Gastrocnemius medialis (tissue), 4 donors: ENCODE measurements around the gene ABCG4.

Experiments used
- POLR2A ChIP-seq, 2 donors: fragments of 450-650 bp; IDR thresholded peaks; one replicate each; pipeline ENCODE4 v1.6.1; 2017; ENCODE audit warnings: antibody characterized with exemption in 2 of 2, mild to moderate bottlenecking in 2 of 2, moderate library complexity in 2 of 2
- TF ChIP-seq, protein P1 (sequence below), 5 experiments: fragments of 450-650 bp in 3 of 5; fragments of 200-600 bp in 2 of 5; sonication (generic) in 2 of 5; IDR thresholded peaks in 4 of 5; conservative IDR thresholded peaks in 1 of 5; 1 replicate in 4 of 5; 2 replicates in 1 of 5; pipeline ENCODE4 v1.5.1; 2016 to 2019; ENCODE audit warnings: antibody characterized with exemption in 5 of 5, mild to moderate bottlenecking in 3 of 5, moderate library complexity in 3 of 5

DNA sequence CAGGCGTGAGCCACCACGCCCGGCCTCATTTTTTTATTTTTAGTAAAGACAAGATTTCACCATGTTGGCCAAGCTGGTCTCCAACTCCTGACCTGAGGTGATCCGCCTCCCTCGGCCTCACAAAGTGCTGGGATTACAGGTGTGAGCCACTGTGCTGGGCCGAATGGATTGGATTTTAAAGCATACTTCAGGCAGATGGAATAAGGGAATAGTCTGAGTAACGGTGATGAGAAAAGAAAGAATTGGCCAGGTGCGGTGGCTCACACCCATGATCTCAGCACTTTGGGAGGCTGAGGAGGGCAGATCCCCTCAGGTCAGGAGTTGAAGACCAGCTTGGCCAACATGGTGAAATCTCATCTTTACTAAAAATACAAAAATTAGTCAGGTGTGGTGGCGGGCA is 55.2 kb downstream of the ABCG4 start:
- TF ChIP-seq POLR2A (IDR thresholded peaks at IDR 0.05) = no peak
- TF ChIP-seq, protein P1, sequence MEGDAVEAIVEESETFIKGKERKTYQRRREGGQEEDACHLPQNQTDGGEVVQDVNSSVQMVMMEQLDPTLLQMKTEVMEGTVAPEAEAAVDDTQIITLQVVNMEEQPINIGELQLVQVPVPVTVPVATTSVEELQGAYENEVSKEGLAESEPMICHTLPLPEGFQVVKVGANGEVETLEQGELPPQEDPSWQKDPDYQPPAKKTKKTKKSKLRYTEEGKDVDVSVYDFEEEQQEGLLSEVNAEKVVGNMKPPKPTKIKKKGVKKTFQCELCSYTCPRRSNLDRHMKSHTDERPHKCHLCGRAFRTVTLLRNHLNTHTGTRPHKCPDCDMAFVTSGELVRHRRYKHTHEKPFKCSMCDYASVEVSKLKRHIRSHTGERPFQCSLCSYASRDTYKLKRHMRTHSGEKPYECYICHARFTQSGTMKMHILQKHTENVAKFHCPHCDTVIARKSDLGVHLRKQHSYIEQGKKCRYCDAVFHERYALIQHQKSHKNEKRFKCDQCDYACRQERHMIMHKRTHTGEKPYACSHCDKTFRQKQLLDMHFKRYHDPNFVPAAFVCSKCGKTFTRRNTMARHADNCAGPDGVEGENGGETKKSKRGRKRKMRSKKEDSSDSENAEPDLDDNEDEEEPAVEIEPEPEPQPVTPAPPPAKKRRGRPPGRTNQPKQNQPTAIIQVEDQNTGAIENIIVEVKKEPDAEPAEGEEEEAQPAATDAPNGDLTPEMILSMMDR (IDR thresholded peaks at IDR 0.05 in 4 of 5, conservative IDR thresholded peaks at IDR 0.05 in 1 of 5) = no peak
